GM12864 (cell line): Measurements from ENCODE around the gene PDIA3.

ENCODE experiments used
- DNase-seq: peaks from one replicate; pipeline ENCODE4 v3.0.0-alpha.2; 2011; ENCODE audit warnings: low read depth
- H3K4me3 ChIP-seq: 2 replicates; pipeline ENCODE4 v1.5.1; 2011; ENCODE audit warnings: mild to moderate bottlenecking, low read depth, low read length, control low read depth
- CTCF ChIP-seq: IDR thresholded peaks from 2 replicates; pipeline ENCODE4 v1.5.1; 2011; ENCODE audit warnings: low read depth, mild to moderate bottlenecking, moderate library complexity, low read length, control low read depth, inconsistent platforms; ENCODE audit errors: missing control alignments

PDIA3 gene

GRCh38 chr15:43777267-43777914 lies 31.2 kb downstream of the PDIA3 start:
- peak overlapping the region; percentile 48 for H3K4me3 ChIP-seq
- DNase-seq = peak; percentile 69
- TF ChIP-seq CTCF = peak; percentile 84

- no peak for TF ChIP-seq CTCF
- no peak for DNase-seq
- H3K4me3 ChIP-seq = no peak overlapping the region
Measured at GRCh38 chr15:43779016-43779415, 32.8 kb downstream of the PDIA3 start.

GRCh38 chr15:43789409-43789808 lies 43.2 kb downstream of the PDIA3 start:
- no peak for DNase-seq
- peak overlapping the region; percentile 24; the same call in 1 of the 2 replicates for H3K4me3 ChIP-seq
- no peak for TF ChIP-seq CTCF

- peak within 1 kb of the TSS; percentile 82 for H3K4me3 ChIP-seq
- DNase-seq = peak; percentile 98
- TF ChIP-seq CTCF = no peak
Measured at GRCh38 chr15:43791993-43792760, 45.9 kb downstream of the PDIA3 start, which contains the start of gene SERF2. Gene SERF2, plus strand, starts transcription at chr15:43792320. Its CDS starts 57 bp downstream, at chr15:43792377.

- peak overlapping the region; percentile 82 for H3K4me3 ChIP-seq
- TF ChIP-seq CTCF = no peak
- no peak for DNase-seq
Measured at GRCh38 chr15:43792761-43793476, 46.7 kb downstream of the PDIA3 start.

- TF ChIP-seq CTCF = no peak
- peak overlapping the region; percentile 82 for H3K4me3 ChIP-seq
- DNase-seq = no peak
Measured at GRCh38 chr15:43793647-43794046, 47.4 kb downstream of the PDIA3 start.
